ENCODE results near the gene RFFL. TPM values are rescaled to one million over a fixed set of nuclear protein-coding genes. Genes with fewer than 3 reads are reported as not detected.

Gene RFFL
- total and polyA plus RNA-seq, 2 of the 4 experiments (the other 2 are of a cell fraction): 11.6 to 19.2 TPM

DNA sequence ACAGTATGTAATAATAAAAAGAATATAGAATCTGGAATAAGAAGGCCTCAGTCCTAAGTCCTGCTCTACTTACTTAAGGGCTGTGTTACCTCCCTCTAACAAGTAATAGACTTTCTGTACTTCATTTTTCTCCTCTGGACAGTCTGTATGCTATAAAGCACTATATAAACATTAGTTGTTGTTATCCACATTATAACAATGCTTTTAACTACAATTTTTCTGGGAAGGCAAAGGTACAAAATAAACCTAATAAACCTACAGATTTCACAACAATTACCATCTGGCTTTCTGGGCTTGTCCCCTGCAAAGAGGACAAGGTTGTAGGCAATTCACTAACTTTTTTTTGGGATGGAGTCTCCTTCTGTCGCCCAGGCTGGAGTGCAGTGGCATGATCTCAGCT, 32.7 kb downstream of the RFFL start:
- ATAC-seq (ENCODE audit: low read depth): no peak
- BruUV-seq (replicated peaks): no TSS peak
- dilution Hi-C loops (cut with HindIII; ENCODE audit: low sequenced_read_pairs, unreplicated experiment): no loop called here
- ChIA-PET POLR2A (ENCODE audit: unreplicated experiment) (no interaction called here), CTCF (no interaction called here)
- Histone ChIP-seq H2BK120ac (ENCODE audit: low read depth, low read length) (no peak overlapping the region), H4K20me1 (ENCODE audit: insufficient read depth, low read length) (no peaks in the 10 kb centered on the region), H3K36me3 (ENCODE audit: control insufficient read depth, insufficient read depth, low read length) (peaks cover 4% of the 10 kb centered on the region; the same call in 1 of the 2 replicates), H2AK9ac (replicated peaks; ENCODE audit: low read depth, low read length, poor library complexity) (no peak overlapping the region), H3K9me1 (ENCODE audit: insufficient read depth, low read length) (peaks cover 11% of the 10 kb centered on the region), H2AFZ (replicated peaks; ENCODE audit: low read length, poor library complexity) (no peak overlapping the region), H3K79me1 (ENCODE audit: low read depth in 1 of 2, low read length in 2 of 2) (peaks cover 15 to 29% of the 10 kb centered on the region in 2 experiments), H3K4me2 (ENCODE audit: low read depth, low read length) (no peak overlapping the region), H4K5ac (ENCODE audit: low read depth, low read length) (no peak overlapping the region), H2BK20ac (ENCODE audit: low read depth, low read length) (no peak overlapping the region), H3K18ac (ENCODE audit: low read depth, low read length) (no peak overlapping the region), H3K56ac (ENCODE audit: extremely low read depth, insufficient read depth, low read length) (no peak overlapping the region), H3K4me1 (ENCODE audit: control insufficient read depth, insufficient read depth, low read length) (peaks cover 2% of the 10 kb centered on the region; the same call in 1 of the 2 replicates), H3K27ac (ENCODE audit: insufficient read depth, low read length) (no peak overlapping the region), H4K8ac (ENCODE audit: low read depth in 2 of 2, low read length in 2 of 2) (no peak overlapping the region), H3K23ac (ENCODE audit: low read depth, low read length) (no peak overlapping the region), H3K27me3 (ENCODE audit: control insufficient read depth, insufficient read depth, low read length) (no peaks in the 10 kb centered on the region), H2AK5ac (ENCODE audit: low read depth, low read length) (no peak overlapping the region), H2BK15ac (ENCODE audit: low read depth, low read length) (no peak overlapping the region), H4K91ac (ENCODE audit: insufficient read depth, low read depth, low read length) (no peak overlapping the region), H3K9ac (ENCODE audit: low read depth, low read length) (no peak overlapping the region), H3K9me3 (ENCODE audit: control insufficient read depth, insufficient read depth, low read length) (no peaks in the 10 kb centered on the region), H3K4ac (ENCODE audit: low read depth, low read length) (no peak overlapping the region), H3K14ac (replicated peaks; ENCODE audit: low read depth, low read length) (no peak overlapping the region), H3K4me3 (ENCODE audit: insufficient read depth, low read depth, low read length) (no peak overlapping the region), H2BK5ac (ENCODE audit: low read depth, low read length, poor library complexity, severe bottlenecking) (no peak overlapping the region)
- no CpG with 5 or more reads among the region's 1 CpG for WGBS, 2 experiments (ENCODE audit: extremely low coverage in 2 of 2, insufficient read length in 1 of 2)
- in situ Hi-C loops (cut with MboI; ENCODE audit: low sequenced_read_pairs): no loop called here
- DNase-seq: no peak
- intact Hi-C loops (cut with micrococcal nuclease): no loop called here
- no peak for TF ChIP-seq RFX5 (IDR thresholded peaks at IDR 0.05; ENCODE audit: low read depth, low read length)
- TF ChIP-seq, protein P1, sequence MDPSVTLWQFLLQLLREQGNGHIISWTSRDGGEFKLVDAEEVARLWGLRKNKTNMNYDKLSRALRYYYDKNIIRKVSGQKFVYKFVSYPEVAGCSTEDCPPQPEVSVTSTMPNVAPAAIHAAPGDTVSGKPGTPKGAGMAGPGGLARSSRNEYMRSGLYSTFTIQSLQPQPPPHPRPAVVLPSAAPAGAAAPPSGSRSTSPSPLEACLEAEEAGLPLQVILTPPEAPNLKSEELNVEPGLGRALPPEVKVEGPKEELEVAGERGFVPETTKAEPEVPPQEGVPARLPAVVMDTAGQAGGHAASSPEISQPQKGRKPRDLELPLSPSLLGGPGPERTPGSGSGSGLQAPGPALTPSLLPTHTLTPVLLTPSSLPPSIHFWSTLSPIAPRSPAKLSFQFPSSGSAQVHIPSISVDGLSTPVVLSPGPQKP (IDR thresholded peaks at IDR 0.05; ENCODE audit: borderline replicate concordance, low read depth, low read length): no peak
- TF ChIP-seq MXI1 (IDR thresholded peaks at IDR 0.05; ENCODE audit: borderline replicate concordance, low read depth, low read length): no peak
- no peak for TF ChIP-seq CHD1 (IDR thresholded peaks at IDR 0.05; ENCODE audit: low read depth, low read length)
- no peak for TF ChIP-seq RCOR1 (IDR thresholded peaks at IDR 0.05; ENCODE audit: insufficient replicate concordance, low read length)
- no peak for TF ChIP-seq MAZ (IDR thresholded peaks at IDR 0.05; ENCODE audit: borderline replicate concordance, low read depth, low read length)
